Fibroblast of mammary gland (primary cell): ENCODE results near the gene ABHD2.

ENCODE experiments used
- DNase-seq: peaks from one replicate; pipeline ENCODE4 v3.0.0-alpha.2; 2010; ENCODE audit warnings: low read depth
- H3K4me3 ChIP-seq: 2 replicates; pipeline ENCODE4 v1.5.1; 2011; ENCODE audit warnings: low read depth, mild to moderate bottlenecking, low read length, moderate library complexity; ENCODE audit not compliant: control insufficient read depth
- TF ChIP-seq, protein P1 (sequence below): conservative IDR thresholded peaks from 2 replicates; pipeline ENCODE4 v1.5.1; 2011; ENCODE audit warnings: low read depth, low read length, inconsistent platforms; ENCODE audit not compliant: control insufficient read depth, insufficient read depth

ABHD2 gene

DNA sequence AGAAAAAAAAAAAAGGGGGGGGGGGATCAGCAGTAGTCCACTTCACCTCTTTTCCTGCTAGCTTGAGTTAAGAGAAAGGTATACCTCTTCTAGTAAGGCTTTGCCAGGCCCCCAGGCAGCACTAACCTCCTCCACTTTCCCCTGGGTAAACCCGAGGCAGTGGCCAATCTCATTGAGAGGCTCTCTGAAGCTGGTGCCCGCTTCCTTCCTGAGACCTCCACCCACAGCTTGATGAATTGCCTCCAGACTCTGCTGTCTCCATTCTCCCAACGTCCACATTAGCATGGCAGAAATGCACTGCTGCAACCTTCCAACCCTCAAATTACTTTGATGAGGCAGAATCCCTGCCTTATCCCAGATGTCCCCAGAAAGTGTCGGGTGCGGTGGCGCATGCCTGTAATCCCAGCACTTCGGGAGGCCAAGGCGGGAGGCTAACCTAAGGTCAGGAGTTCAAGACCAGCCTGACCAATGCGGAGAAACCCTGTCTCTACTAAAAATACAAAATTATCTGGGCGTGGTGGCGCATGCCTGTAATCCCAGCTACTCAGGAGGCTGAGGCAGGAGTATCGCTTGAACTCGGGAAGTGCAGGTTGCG, 117.8 kb downstream of the ABHD2 start:
- no peak for DNase-seq
- TF ChIP-seq, protein P1, sequence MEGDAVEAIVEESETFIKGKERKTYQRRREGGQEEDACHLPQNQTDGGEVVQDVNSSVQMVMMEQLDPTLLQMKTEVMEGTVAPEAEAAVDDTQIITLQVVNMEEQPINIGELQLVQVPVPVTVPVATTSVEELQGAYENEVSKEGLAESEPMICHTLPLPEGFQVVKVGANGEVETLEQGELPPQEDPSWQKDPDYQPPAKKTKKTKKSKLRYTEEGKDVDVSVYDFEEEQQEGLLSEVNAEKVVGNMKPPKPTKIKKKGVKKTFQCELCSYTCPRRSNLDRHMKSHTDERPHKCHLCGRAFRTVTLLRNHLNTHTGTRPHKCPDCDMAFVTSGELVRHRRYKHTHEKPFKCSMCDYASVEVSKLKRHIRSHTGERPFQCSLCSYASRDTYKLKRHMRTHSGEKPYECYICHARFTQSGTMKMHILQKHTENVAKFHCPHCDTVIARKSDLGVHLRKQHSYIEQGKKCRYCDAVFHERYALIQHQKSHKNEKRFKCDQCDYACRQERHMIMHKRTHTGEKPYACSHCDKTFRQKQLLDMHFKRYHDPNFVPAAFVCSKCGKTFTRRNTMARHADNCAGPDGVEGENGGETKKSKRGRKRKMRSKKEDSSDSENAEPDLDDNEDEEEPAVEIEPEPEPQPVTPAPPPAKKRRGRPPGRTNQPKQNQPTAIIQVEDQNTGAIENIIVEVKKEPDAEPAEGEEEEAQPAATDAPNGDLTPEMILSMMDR, result no peak
- no peak overlapping the region for H3K4me3 ChIP-seq

DNA sequence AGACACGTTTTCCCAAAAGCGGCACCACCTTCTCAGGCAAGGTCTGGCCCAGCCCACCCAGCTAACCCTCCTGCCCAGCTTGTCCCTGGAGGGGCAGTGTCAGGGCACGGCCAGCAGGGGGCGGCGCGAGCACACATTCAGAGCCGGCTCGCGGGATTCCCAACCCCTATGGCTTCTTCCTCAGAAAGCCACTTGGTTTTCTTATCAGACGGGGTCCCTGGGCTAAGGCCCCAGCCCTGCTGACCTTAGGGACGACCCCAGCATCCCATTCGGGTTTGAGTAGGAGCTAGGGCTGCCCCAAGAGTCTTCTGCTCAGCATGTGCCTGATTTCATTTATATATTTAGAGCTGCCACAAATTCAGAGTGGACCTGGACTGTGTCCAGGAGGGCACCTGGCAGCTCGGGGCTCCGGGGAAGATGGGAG, 118.7 kb downstream of the ABHD2 start:
- peak; percentile 62 for DNase-seq
- TF ChIP-seq, protein P1, result peak; percentile 92
- no peak overlapping the region for H3K4me3 ChIP-seq

DNA sequence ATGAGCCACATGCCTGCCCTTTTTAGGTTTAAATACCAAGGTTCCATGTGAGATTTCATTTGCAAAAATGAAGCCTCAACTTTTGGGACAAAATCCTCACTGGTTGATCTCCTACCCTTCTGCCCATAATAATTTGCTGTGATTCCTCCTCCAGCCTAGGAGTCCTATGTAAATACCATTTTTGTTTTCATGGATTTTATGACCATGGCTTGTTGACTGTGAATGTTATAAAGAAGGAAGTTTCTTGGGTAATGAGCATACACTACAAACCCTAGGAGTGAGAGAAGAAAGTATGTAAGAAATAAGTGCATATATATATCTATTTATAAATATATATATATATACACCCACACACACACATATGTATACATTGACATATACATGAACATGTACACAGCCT, 120.0 kb downstream of the ABHD2 start:
- no peak overlapping the region for H3K4me3 ChIP-seq
- no peak for DNase-seq
- TF ChIP-seq, protein P1, result no peak

DNA sequence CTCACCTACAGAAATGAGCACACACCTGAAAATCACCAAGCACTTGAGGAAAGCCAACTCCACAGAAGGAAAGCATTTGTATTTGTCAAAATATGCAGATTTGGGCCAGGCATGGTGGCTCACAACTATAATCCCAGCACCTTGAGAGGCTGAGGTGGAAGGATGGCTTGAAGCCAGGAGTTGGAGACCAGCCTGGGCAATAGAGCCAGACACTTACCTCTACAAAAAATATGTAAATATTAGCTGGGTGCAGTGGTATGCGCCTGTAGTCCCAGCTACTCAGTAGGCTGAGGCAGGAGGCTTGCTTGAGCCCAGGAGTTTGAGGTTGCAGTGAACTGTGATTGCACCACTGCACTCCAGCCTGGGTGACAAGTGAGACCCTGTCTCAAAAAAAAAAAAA, 120.8 kb downstream of the ABHD2 start:
- TF ChIP-seq, protein P1, result no peak

DNA sequence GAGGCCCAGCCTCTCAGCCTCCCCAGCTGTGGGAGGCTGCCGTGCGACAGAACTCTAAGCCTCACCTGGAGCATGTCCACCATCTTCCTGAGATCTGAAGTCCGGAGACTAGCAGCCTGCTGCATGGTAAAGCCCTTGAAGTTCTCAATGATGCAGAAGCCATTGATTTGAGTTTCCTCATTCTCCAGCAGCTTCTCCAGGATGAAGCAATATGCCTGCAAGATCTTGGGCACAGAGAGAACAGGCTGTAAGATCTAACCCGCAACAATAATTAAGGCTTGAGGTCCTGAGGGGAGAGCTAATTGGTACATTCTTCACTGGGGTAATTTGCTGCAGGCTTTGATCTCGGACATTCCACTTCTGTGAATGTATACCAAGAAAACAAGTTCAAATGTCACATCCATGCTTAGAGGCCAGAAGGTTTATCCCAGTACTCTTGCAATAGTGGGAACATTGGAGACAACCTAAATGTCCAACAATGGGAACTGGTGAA, 123.5 kb downstream of the ABHD2 start:
- H3K4me3 ChIP-seq, result no peak overlapping the region
- DNase-seq, result no peak
- TF ChIP-seq, protein P1, result no peak

More for the DNA sequence above, 120.8 kb downstream of the ABHD2 start:
- no peak overlapping the region for H3K4me3 ChIP-seq
- DNase-seq, result no peak

DNA sequence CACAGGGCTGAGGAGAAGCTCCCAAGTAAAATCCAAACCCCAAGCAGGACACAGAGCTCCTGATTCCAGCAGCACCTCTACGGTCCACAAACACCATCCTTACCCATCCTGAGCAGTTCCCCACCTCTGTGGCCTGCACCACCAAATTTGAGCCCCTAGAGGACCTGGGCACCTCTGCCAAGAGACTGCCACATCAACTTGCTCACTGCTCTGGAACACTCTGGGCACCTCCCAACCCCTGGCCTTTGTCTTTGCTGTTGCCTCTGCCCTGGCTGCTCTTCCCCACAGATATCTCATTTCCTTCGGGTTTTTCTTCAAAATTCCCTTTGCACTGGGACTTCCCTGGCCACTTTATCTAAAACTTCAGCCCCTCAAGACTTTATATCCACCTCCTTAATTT, 127.4 kb downstream of the ABHD2 start:
- no peak overlapping the region for H3K4me3 ChIP-seq
- TF ChIP-seq, protein P1, result no peak
- DNase-seq, result no peak
